Ovary (tissue), 3 donors: ENCODE measurements around the gene IL10.

Experiments used
- CTCF ChIP-seq, 3 donors: fragments of 450-650 bp in 2 of 3; fragments of 200-600 bp in 1 of 3; IDR thresholded peaks; one replicate each; pipeline versions ENCODE4 v1.5.1 to v1.8.0; 2016 to 2022; ENCODE audit warnings: antibody characterized with exemption in 3 of 3, mild to moderate bottlenecking in 1 of 3
- POLR2A ChIP-seq: fragments of 450-650 bp; IDR thresholded peaks from one replicate; pipeline ENCODE4 v1.6.1; 2017; ENCODE audit warnings: antibody characterized with exemption, mild to moderate bottlenecking, moderate library complexity
- donor health status: DM: no; HTN: no; CAD: no.

GRCh38 chr1:206728697-206728987, 43.7 kb downstream of the IL10 start:
- TF ChIP-seq CTCF (IDR thresholded peaks at IDR 0.05) (no peak), POLR2A (no peak)
